ENCODE data around the gene SMARCB1.

DNA sequence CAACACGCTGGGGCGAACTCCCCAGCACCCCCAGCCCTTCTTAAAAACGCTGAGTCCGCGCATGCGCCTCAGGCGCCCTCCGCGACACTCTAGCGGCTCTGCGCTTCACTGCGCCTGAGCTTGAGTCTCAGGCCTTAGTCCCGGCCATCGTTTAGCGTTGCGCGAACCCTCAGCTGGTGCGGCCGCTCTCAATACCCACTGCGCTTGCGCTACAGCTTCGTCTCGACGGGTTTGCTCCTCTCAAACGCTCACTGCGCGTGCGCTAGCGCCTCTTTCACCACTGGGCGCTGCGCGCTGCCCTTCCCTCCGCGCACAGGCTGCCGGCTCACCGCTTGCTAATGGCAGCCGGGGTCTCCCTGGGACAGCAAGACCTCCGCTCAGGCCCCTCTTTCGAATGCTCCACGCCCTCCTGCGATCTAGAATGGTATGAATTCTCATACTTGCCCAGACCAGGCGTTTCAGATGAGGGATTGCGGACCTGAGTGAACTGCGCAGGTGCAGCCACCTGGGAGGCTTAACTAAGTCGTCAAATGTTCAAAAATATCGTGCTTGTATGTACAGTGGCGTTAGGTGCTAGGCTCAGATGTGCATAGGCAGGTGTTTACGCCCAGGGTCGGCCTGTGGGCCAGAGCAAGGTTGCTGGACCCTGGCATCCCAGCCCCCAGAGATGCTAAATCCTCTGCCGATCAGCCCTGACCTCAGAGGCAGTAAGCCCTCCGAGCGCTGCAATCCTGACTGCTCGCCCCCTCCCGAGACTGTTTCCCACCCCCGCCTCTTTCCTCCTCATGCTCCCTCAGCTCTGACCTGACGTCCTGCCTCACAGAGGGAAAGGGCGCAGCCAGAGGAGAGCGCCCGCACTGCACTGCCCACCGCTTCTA, 71.1 kb downstream of the SMARCB1 start, which contains the start of gene SLC2A11:
- TF ChIP-seq, protein P1, sequence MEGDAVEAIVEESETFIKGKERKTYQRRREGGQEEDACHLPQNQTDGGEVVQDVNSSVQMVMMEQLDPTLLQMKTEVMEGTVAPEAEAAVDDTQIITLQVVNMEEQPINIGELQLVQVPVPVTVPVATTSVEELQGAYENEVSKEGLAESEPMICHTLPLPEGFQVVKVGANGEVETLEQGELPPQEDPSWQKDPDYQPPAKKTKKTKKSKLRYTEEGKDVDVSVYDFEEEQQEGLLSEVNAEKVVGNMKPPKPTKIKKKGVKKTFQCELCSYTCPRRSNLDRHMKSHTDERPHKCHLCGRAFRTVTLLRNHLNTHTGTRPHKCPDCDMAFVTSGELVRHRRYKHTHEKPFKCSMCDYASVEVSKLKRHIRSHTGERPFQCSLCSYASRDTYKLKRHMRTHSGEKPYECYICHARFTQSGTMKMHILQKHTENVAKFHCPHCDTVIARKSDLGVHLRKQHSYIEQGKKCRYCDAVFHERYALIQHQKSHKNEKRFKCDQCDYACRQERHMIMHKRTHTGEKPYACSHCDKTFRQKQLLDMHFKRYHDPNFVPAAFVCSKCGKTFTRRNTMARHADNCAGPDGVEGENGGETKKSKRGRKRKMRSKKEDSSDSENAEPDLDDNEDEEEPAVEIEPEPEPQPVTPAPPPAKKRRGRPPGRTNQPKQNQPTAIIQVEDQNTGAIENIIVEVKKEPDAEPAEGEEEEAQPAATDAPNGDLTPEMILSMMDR (IDR thresholded peaks at IDR 0.05), result peak; percentile 4 to 60 (median 11)
- peak; percentile 83 for TF ChIP-seq POLR2A (IDR thresholded peaks at IDR 0.05)

Measured in sigmoid colon (tissue), 3 donors.